ENCODE results near the gene LSM12. TPM values are rescaled to one million over a fixed set of nuclear protein-coding genes. Genes with fewer than 3 reads are reported as not detected.

The LSM12 gene
- total and polyA plus RNA-seq, 2 of the 8 experiments (the other 6 are each of a cell fraction or from before 2014, with no cell fraction given): 69.8 to 142 TPM

DNA sequence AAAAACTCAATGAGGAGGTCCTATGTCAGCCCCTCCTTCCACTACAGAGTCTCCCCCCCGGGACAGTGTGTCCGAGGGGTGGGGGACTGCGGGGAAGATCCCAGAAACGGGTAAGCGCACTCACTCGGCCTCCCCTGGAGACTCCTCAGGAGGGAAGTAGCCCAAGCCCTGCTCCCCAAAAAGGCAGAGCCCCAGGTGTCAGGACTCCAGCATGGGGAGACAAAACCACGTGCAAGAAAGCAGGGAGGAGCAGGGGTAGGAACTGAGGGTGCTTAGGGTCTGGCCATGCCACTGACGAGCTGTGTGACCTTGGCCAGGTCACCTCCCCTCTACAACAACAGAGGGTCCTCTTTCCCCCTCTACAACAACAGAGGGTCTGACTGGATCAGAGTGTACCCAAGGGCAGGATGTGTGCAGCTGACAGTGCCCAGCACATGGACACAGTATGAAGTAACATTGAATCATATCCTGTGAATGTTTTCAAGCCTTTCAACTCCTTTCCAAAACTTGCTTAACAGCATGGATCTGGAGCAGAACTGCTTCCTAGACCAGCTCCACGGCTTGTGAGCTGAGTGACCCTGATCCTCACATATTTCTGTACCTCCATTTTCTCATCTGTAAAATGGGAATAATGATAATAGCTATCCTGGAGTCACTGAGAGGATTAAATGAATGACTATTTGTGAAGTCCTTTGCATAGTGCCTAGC is 64.2 kb downstream of the LSM12 start:
- H2BK15ac ChIP-seq (ENCODE audit: low read length): peak overlapping the region; percentile 73; the same call in 1 of the 2 replicates

More for the DNA sequence above, 64.2 kb downstream of the LSM12 start:
- no peak overlapping the region for H2AFZ ChIP-seq (ENCODE audit: low read length)
- peaks cover 0 to 8% (median 5%) of the 10 kb centered on the region in 4 experiments; a peak in 5 of 7 replicates for H3K4me1 ChIP-seq (replicated peaks in 1 of 4; ENCODE audit: control insufficient read depth in 3 of 4, insufficient read depth in 4 of 4, low read length in 3 of 4)
- H4K8ac ChIP-seq (ENCODE audit: extremely low read depth, insufficient read depth, low read length): no peak overlapping the region
- ChIA-PET CTCF (ENCODE audit: partially characterized antibody) (interaction anchor here (0.6 to 22.7 kb wide), 9 partner anchors 9 to 124 kb away, joined by 3 to 416 read pairs (median 4); partner anchors contain the start of gene PPY), POLR2A (ENCODE audit: partially characterized antibody) (interaction anchor here (2.1 kb wide), 1 partner anchor 64 kb away, joined by 8 read pairs; the partner anchor contains the start of gene LSM12)
- H3K9ac ChIP-seq (replicated peaks in 1 of 4; ENCODE audit: extremely low read depth in 1 of 4, low read depth in 3 of 4, low read length in 3 of 4): no peak overlapping the region
- H4K5ac ChIP-seq (ENCODE audit: insufficient read length, low read depth, low read length): no peak overlapping the region
- 0 out of 2 replicates have a peak overlapping the region, but pooled peaks have one; percentile 33 for H2BK12ac ChIP-seq (ENCODE audit: low read depth, low read length)
- no peak for DNase-seq (ENCODE audit: low read depth in 1 of 2, low spot score in 2 of 2)
- no peaks in the 10 kb centered on the region for H3K79me1 ChIP-seq (ENCODE audit: low read depth, low read length)
- H3K18ac ChIP-seq (ENCODE audit: extremely low read depth, low read length): 0 out of 2 replicates have a peak overlapping the region, but pooled peaks have one; percentile 6
- no peak overlapping the region for H3K27ac ChIP-seq (ENCODE audit: low read depth, low read length)
- H2BK5ac ChIP-seq (ENCODE audit: low read depth, low read length): no peak overlapping the region
- H4K91ac ChIP-seq (replicated peaks; ENCODE audit: insufficient read length, low read length): no peak overlapping the region
- FAIRE-seq: no peak
- H3K4ac ChIP-seq (replicated peaks; ENCODE audit: insufficient read length, low read depth, low read length): peak overlapping the region; percentile 54
- no peak overlapping the region for H3K56ac ChIP-seq (replicated peaks; ENCODE audit: insufficient read length, low read depth, low read length)
- H3K4me3 ChIP-seq (ENCODE audit: extremely low read depth in 1 of 4, insufficient read depth in 2 of 4, low read depth in 3 of 4, low read length in 4 of 4): no peak overlapping the region
- no peak overlapping the region for H3K4me2 ChIP-seq (ENCODE audit: insufficient read depth in 1 of 2, low read depth in 2 of 2, low read length in 2 of 2)
- no peaks in the 10 kb centered on the region for H3K79me2 ChIP-seq (ENCODE audit: control insufficient read depth in 1 of 2, insufficient read depth in 2 of 2, low read length in 2 of 2)
- H3K23ac ChIP-seq (ENCODE audit: insufficient read length): no peak overlapping the region
- peaks cover 0 to 21% (median 18%) of the 10 kb centered on the region in 4 experiments; a peak in 6 of 7 replicates for H3K27me3 ChIP-seq (replicated peaks in 1 of 4; ENCODE audit: control insufficient read depth in 3 of 4, extremely low read depth in 1 of 4, insufficient read depth in 3 of 4, low read length in 3 of 4)
- peaks cover 24% of the 10 kb centered on the region for H3K23me2 ChIP-seq (ENCODE audit: low read depth, low read length)
- H3K9me3 ChIP-seq (ENCODE audit: insufficient read depth in 2 of 2, low read depth in 1 of 2, low read length in 1 of 2): no peaks in the 10 kb centered on the region
- H2BK20ac ChIP-seq (ENCODE audit: low read length): no peak overlapping the region
- WGBS, 2 experiments (ENCODE audit: extremely low coverage in 1 of 2, insufficient coverage in 1 of 2, insufficient read length in 1 of 2, insufficient replicate concordance in 2 of 2, low coverage in 1 of 2, low lambda C conversion rate in 2 of 2, missing lambda C conversion rate in 1 of 2): 72% methylated on average over 8 of the region's 9 CpGs; no CpG with 5 or more reads in 1 of the 2 experiments
- no peaks in the 10 kb centered on the region for H3K36me3 ChIP-seq (ENCODE audit: control insufficient read depth in 2 of 4, insufficient read depth in 4 of 4, low read length in 3 of 4)
- H2BK120ac ChIP-seq (replicated peaks; ENCODE audit: low read depth, low read length): no peak overlapping the region
- H3K14ac ChIP-seq (ENCODE audit: insufficient read length): no peak overlapping the region
- no peak overlapping the region; the same call in 1 of the 2 replicates for H2AK5ac ChIP-seq (ENCODE audit: low read depth, low read length)
- peaks cover 0 to 6% of the 10 kb centered on the region in 2 experiments for H4K20me1 ChIP-seq (replicated peaks in 1 of 2; ENCODE audit: control insufficient read depth in 1 of 2, insufficient read depth in 2 of 2, low read length in 2 of 2)

All from H1 (cell line).